ENCODE data around the gene PRDX2. TPM values are rescaled to one million over a fixed set of nuclear protein-coding genes. Genes with fewer than 3 reads are reported as not detected.
"Not testable (repeated sequence)": the region's sequence is repeated elsewhere in the genome, so short reads cannot be mapped to it uniquely, and the experiment has no call there.

PRDX2 gene
- polyA plus RNA-seq (ENCODE audit: insufficient read length), result 162 TPM

- no peak for DNase-seq (ENCODE audit: low read depth)
Measured at GRCh38 chr19:12801466-12802266, at the start of gene PRDX2, which contains the start of gene THSD8. Gene PRDX2 (minus strand): TSS chr19:12801800. CDS start chr19:12801261, 539 bp downstream. Gene THSD8 (plus strand): TSS chr19:12802069. CDS start chr19:12802072, 3 bp downstream.

- peak; percentile 25 for DNase-seq (ENCODE audit: low read depth)
Measured at GRCh38 chr19:12847159-12848139, 45.8 kb upstream of the PRDX2 start.

GRCh38 chr19:12846613-12847012, 45.0 kb upstream of the PRDX2 start:
- DNase-seq (ENCODE audit: low read depth), result not testable (repeated sequence)

GRCh38 chr19:12843999-12844732, 42.6 kb upstream of the PRDX2 start:
- no peak for DNase-seq (ENCODE audit: low read depth)

GRCh38 chr19:12843328-12843727, 41.7 kb upstream of the PRDX2 start:
- DNase-seq (ENCODE audit: low read depth), result no peak

- DNase-seq (ENCODE audit: low read depth), result no peak
Measured at GRCh38 chr19:12842511-12842910, 40.9 kb upstream of the PRDX2 start.

- no peak for DNase-seq (ENCODE audit: low read depth)
Measured at GRCh38 chr19:12841094-12841493, 39.5 kb upstream of the PRDX2 start.

- no peak for DNase-seq (ENCODE audit: low read depth)
Measured at GRCh38 chr19:12840091-12841079, 38.8 kb upstream of the PRDX2 start.

GRCh38 chr19:12838886-12839756, 37.5 kb upstream of the PRDX2 start:
- DNase-seq (ENCODE audit: low read depth), result no peak

- no peak for DNase-seq (ENCODE audit: low read depth)
Measured at GRCh38 chr19:12838182-12838885, 36.7 kb upstream of the PRDX2 start, which contains the start of gene MAST1. Gene MAST1 (plus strand): TSS chr19:12838515. CDS start chr19:12838573, 58 bp downstream.

GRCh38 chr19:12837225-12837624, 35.6 kb upstream of the PRDX2 start:
- no peak for DNase-seq (ENCODE audit: low read depth)

- no peak for DNase-seq (ENCODE audit: low read depth)
Measured at GRCh38 chr19:12836529-12836863, 34.9 kb upstream of the PRDX2 start.

GRCh38 chr19:12834976-12835757, 33.6 kb upstream of the PRDX2 start:
- DNase-seq (ENCODE audit: low read depth), result no peak

GRCh38 chr19:12834566-12834943, 33.0 kb upstream of the PRDX2 start, which contains the start of gene RTBDN:
Gene RTBDN (minus strand): TSS chr19:12834579. CDS start chr19:12829979, 4,600 bp downstream.
- DNase-seq (ENCODE audit: low read depth), result no peak

GRCh38 chr19:12833738-12834565, 32.4 kb upstream of the PRDX2 start:
- DNase-seq (ENCODE audit: low read depth), result no peak

GRCh38 chr19:12833418-12833737, 31.8 kb upstream of the PRDX2 start:
- DNase-seq (ENCODE audit: low read depth), result no peak

- no peak for DNase-seq (ENCODE audit: low read depth)
Measured at GRCh38 chr19:12828494-12828893, 26.9 kb upstream of the PRDX2 start.
